ENCODE measurements around the gene PPP2R3A.
"Not testable (repeated sequence)": the region's sequence is repeated elsewhere in the genome, so short reads cannot be mapped to it uniquely, and the experiment has no call there.

Gene PPP2R3A

DNA sequence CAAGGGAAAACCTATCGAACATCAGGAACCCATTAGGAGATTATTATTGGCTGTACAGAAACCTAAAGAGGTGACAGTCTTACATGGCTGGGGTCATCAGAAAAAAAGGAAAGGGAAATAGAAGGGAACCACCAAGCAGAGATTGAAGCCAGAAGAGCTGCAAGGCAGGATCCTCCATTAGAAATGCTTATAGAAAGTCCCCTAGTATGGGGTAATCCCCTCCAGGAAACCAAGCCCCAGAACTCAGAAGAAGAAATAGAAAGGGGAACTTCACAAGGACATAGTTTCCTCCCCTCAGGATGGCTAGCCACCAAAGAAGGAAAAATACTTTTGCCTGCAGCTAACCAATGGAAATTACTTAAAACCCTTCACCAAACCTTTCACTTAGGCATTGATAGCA lies 27.8 kb upstream of the PPP2R3A start:
- CTCF ChIA-PET, H3K27me3 Mint-ChIP-seq, H3K9me3 Mint-ChIP-seq, H3K4me3 Mint-ChIP-seq, H3K36me3 Mint-ChIP-seq, DNase-seq, H3K27ac Mint-ChIP-seq, H3K4me1 Mint-ChIP-seq: not testable (repeated sequence)

GRCh38 chr3:135944831-135945230 lies 20.7 kb upstream of the PPP2R3A start:
- no peak overlapping the region for H3K27ac Mint-ChIP-seq
- DNase-seq = no peak
- peaks cover 4% of the 10 kb centered on the region for H3K27me3 Mint-ChIP-seq
- no peaks in the 10 kb centered on the region for H3K36me3 Mint-ChIP-seq
- CTCF ChIA-PET = interaction anchor here (0.9 kb wide), 1 partner anchor 14 kb away, joined by 4 read pairs; no protein-coding TSS in a partner anchor
- no peak overlapping the region for H3K4me3 Mint-ChIP-seq
- no peaks in the 10 kb centered on the region for H3K9me3 Mint-ChIP-seq
- no peaks in the 10 kb centered on the region for H3K4me1 Mint-ChIP-seq

DNA sequence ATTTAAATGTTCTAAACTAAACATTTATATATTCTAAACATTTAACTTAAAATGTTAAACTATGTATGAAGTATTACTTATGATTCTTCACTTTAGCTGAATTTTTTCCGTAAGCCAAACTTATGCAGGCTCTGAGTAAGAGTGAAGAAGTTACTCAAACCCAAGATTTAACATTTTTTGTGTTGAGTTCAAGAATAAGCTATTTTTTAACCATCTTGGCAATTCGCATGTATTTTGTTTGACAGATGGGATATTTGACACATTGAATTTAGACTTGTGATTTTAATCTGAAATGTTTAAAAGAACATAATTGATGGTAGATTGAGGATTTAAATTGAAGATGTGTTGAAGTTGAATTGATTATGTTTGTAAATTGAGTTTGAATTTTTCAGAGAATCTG lies 14.6 kb upstream of the PPP2R3A start:
- H3K9me3 Mint-ChIP-seq = no peaks in the 10 kb centered on the region
- H3K27me3 Mint-ChIP-seq = no peaks in the 10 kb centered on the region
- no peak overlapping the region for H3K27ac Mint-ChIP-seq
- H3K4me1 Mint-ChIP-seq = no peaks in the 10 kb centered on the region
- CTCF ChIA-PET = no interaction called here
- H3K36me3 Mint-ChIP-seq = no peaks in the 10 kb centered on the region
- no peak overlapping the region for H3K4me3 Mint-ChIP-seq
- DNase-seq = no peak

DNA sequence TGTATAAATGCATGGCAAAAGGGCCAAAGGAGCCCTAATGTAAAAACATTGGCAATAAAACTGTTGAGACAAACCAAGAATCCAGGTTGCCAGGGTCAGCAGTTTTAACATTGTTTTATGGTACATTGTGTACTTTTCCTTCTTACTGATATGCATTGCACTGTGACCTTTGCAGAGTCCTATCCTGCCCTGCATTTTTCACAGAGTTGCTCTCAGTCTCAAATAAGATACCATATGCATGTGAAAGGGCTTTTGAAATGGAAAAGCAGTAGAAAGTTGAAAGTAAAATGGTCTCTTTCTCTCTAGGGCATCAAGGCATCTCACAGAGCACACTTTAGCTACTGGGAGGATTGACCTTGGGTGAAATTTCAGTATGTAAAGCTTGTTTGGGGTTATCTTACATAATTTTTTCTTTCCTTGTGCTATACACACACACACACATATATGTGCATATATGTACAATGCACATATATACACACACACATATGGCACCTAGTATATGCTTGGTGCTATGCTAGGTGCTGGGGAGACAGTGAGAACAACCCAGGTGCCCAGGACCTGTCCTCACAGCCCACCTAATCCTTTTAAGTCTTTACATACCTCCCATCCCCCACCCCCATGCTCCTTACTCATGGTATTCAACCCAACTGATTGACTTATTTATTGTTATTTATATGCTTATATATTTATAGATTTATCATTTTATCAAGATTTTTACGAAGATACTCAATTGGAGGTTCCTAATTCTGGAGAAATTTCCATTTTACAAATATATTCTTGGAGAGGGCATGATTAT lies 1.2 kb upstream of the PPP2R3A start:
- H3K27me3 Mint-ChIP-seq = peaks cover 39% of the 10 kb centered on the region
- no peaks in the 10 kb centered on the region for H3K36me3 Mint-ChIP-seq
- peaks cover 9% of the 10 kb centered on the region for H3K4me1 Mint-ChIP-seq
- H3K9me3 Mint-ChIP-seq = peaks cover 4% of the 10 kb centered on the region
- CTCF ChIA-PET = no interaction called here
- H3K27ac Mint-ChIP-seq = no peak overlapping the region
- DNase-seq = no peak
- H3K4me3 Mint-ChIP-seq = peak overlapping the region; percentile 65

DNA sequence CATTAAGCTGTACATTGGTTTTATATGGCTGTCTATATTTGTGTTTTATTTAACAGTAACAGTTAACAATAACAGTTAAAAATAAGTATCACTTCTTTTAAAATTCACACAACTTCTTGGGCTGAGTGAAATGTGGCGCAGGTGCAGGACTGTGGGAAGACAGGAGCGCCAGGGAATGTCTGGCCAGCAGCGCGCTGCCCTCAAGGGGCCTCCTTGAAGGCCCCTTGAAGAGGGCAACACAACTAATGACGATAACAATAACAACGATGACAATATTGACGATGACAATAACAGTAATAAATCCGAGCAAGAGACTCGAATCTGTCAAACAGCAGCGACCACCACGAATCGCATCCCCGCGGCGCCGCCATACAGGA lies 411 bp upstream of the PPP2R3A start:
- DNase-seq = no peak
- CTCF ChIA-PET = no interaction called here
- Mint-ChIP-seq H3K27ac (no peak overlapping the region), H3K9me3 (peaks cover 3% of the 10 kb centered on the region), H3K4me3 (peak overlapping the region; percentile 65), H3K4me1 (peaks cover 9% of the 10 kb centered on the region), H3K36me3 (no peaks in the 10 kb centered on the region), H3K27me3 (peaks cover 42% of the 10 kb centered on the region)

- no peak for DNase-seq
- no peak overlapping the region for H3K27ac Mint-ChIP-seq
- no peaks in the 10 kb centered on the region for H3K9me3 Mint-ChIP-seq
- H3K27me3 Mint-ChIP-seq = peaks cover 42% of the 10 kb centered on the region
- H3K36me3 Mint-ChIP-seq = no peaks in the 10 kb centered on the region
- peaks cover 9% of the 10 kb centered on the region for H3K4me1 Mint-ChIP-seq
- H3K4me3 Mint-ChIP-seq = peak overlapping the region; percentile 67
- CTCF ChIA-PET = interaction anchor here (0.6 kb wide), 1 partner anchor 22 kb away, joined by 3 read pairs; no protein-coding TSS in a partner anchor
These were observed 888 bp downstream of the PPP2R3A start for GRCh38 chr3:135966271-135966961.

- Mint-ChIP-seq H3K27ac (no peak overlapping the region), H3K9me3 (no peaks in the 10 kb centered on the region), H3K27me3 (peaks cover 42% of the 10 kb centered on the region), H3K4me3 (peak overlapping the region; percentile 67), H3K4me1 (peaks cover 9% of the 10 kb centered on the region), H3K36me3 (no peaks in the 10 kb centered on the region)
- CTCF ChIA-PET = interaction anchor here (0.6 kb wide), 1 partner anchor 22 kb away, joined by 3 read pairs; no protein-coding TSS in a partner anchor
- DNase-seq = no peak
These were observed 1.4 kb downstream of the PPP2R3A start for GRCh38 chr3:135966962-135967274.

DNA sequence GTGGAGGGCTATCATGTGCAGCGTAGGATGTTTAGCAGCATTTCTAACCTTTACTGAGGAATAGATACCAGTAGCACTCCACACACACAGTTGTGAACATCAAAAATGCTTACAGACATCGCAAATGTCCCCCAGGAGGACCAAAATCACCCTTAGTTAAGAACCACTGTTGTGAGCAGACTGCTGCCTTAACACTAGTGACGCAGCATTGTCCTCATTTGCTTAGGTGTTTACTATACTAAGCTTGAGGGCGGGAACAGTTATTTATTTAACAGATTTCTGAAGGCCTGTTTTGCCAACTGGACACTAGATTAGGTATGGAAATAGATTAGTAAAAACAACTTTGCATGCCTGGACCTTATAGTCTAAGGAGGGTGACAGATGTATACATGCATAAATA lies 2.3 kb downstream of the PPP2R3A start:
- Mint-ChIP-seq H3K27me3 (peaks cover 42% of the 10 kb centered on the region), H3K4me1 (peaks cover 9% of the 10 kb centered on the region), H3K4me3 (no peak overlapping the region)

GRCh38 chr3:135970506-135971116 lies 5.1 kb downstream of the PPP2R3A start:
- H3K27ac Mint-ChIP-seq = no peak overlapping the region
- peaks cover 41% of the 10 kb centered on the region for H3K27me3 Mint-ChIP-seq
- no peak overlapping the region for H3K4me3 Mint-ChIP-seq
- no peaks in the 10 kb centered on the region for H3K36me3 Mint-ChIP-seq
- H3K4me1 Mint-ChIP-seq = peaks cover 5% of the 10 kb centered on the region
- CTCF ChIA-PET = no interaction called here
- H3K9me3 Mint-ChIP-seq = no peaks in the 10 kb centered on the region
- DNase-seq = no peak

More for the DNA sequence above, 2.3 kb downstream of the PPP2R3A start:
- no peak for DNase-seq
- Mint-ChIP-seq H3K9me3 (no peaks in the 10 kb centered on the region), H3K36me3 (no peaks in the 10 kb centered on the region), H3K27ac (no peak overlapping the region)
- CTCF ChIA-PET = no interaction called here

DNA sequence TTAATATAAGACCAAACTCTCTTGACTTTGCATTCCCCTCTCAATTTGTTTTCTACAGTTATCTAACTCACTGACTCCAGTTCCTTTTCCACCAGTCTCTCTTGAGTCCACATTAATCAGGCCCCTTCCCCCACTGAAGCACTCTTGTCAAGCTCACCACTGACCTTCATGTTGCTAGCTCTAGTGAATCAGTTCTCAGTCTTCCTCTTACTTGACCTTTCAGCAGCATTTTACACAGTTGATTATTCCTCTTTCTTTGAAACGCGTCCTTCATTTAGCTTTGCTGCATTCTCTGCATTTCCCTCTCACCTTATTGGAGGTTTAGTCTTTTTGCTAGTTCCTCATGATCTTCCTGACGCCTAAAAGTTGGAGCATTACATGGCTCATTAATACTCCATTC lies 8.3 kb downstream of the PPP2R3A start:
- DNase-seq = no peak
- Mint-ChIP-seq H3K9me3 (no peaks in the 10 kb centered on the region), H3K4me3 (no peak overlapping the region), H3K4me1 (no peaks in the 10 kb centered on the region), H3K27ac (no peak overlapping the region), H3K27me3 (peaks cover 12% of the 10 kb centered on the region), H3K36me3 (no peaks in the 10 kb centered on the region)
- CTCF ChIA-PET = no interaction called here

- Mint-ChIP-seq H3K4me1 (no peaks in the 10 kb centered on the region), H3K27ac (no peak overlapping the region), H3K27me3 (peaks cover 5% of the 10 kb centered on the region), H3K36me3 (no peaks in the 10 kb centered on the region), H3K4me3 (no peak overlapping the region), H3K9me3 (no peaks in the 10 kb centered on the region)
- DNase-seq = no peak
- CTCF ChIA-PET = no interaction called here
These were observed 9.5 kb downstream of the PPP2R3A start for GRCh38 chr3:135975053-135975452.

- CTCF ChIA-PET = no interaction called here
- Mint-ChIP-seq H3K36me3 (no peaks in the 10 kb centered on the region), H3K4me3 (no peak overlapping the region), H3K9me3 (no peaks in the 10 kb centered on the region), H3K4me1 (no peaks in the 10 kb centered on the region), H3K27ac (no peak overlapping the region), H3K27me3 (peaks cover 4% of the 10 kb centered on the region)
- no peak for DNase-seq
These were observed 10.0 kb downstream of the PPP2R3A start for GRCh38 chr3:135975536-135975935.

DNA sequence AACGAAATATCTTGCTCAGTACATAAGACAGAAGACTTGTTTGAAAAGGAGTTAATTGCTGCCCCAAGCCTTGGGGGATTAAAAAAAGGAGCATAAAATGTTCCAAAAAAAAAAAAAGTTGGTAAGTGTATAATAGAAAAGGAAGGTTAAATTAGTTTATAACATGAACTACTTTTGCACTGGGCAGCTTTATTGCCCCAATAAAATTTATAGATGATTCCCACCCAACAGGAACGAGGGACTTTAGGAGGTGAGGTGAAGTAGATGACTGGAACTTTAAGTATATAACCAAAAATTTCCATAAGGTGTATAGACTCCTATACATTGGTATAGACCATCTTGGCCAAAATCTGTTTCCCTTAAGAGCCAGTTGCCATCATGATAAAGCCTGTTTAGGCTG lies 14.8 kb downstream of the PPP2R3A start:
- no peak for DNase-seq
- CTCF ChIA-PET = interaction anchor here (0.9 kb wide), 1 partner anchor 10 kb away, joined by 3 read pairs; no protein-coding TSS in a partner anchor
- no peaks in the 10 kb centered on the region for H3K27me3 Mint-ChIP-seq
- H3K27ac Mint-ChIP-seq = no peak overlapping the region
- H3K4me3 Mint-ChIP-seq = no peak overlapping the region
- H3K9me3 Mint-ChIP-seq = no peaks in the 10 kb centered on the region
- H3K4me1 Mint-ChIP-seq = no peaks in the 10 kb centered on the region
- H3K36me3 Mint-ChIP-seq = no peaks in the 10 kb centered on the region

- H3K4me1 Mint-ChIP-seq = no peaks in the 10 kb centered on the region
- H3K27ac Mint-ChIP-seq = no peak overlapping the region
- CTCF ChIA-PET = no interaction called here
- no peaks in the 10 kb centered on the region for H3K27me3 Mint-ChIP-seq
- H3K9me3 Mint-ChIP-seq = no peaks in the 10 kb centered on the region
- no peak overlapping the region for H3K4me3 Mint-ChIP-seq
- H3K36me3 Mint-ChIP-seq = no peaks in the 10 kb centered on the region
- no peak for DNase-seq
These were observed 16.3 kb downstream of the PPP2R3A start for GRCh38 chr3:135981701-135982403.
